PFSK-1 (cell line): Measurements from ENCODE around the gene ATP11A.

Source experiments
- FOXP2 ChIP-seq: optimal IDR thresholded peaks from 2 replicates; pipeline ENCODE3; 2011; ENCODE audit warnings: borderline replicate concordance, control low read depth, inconsistent platforms; ENCODE audit not compliant: insufficient read depth; ENCODE audit errors: extremely low read length, extremely low read depth
- POLR2AphosphoS5 ChIP-seq: IDR thresholded peaks from 2 replicates; pipeline ENCODE4 v1.6.1; 2012; ENCODE audit warnings: low read depth, mild to moderate bottlenecking, control low read depth, low read length, moderate library complexity
- REST ChIP-seq, 2 experiments: IDR thresholded peaks; 2 replicates each; pipeline versions ENCODE4 v1.6.1 to v1.8.0; 2011 to 2012; ENCODE audit warnings: low read depth in 2 of 2, low read length in 2 of 2, control low read depth in 1 of 2, inconsistent platforms in 1 of 2, mild to moderate bottlenecking in 1 of 2, moderate library complexity in 1 of 2; ENCODE audit not compliant: insufficient read depth in 1 of 2
- SIN3A ChIP-seq: IDR thresholded peaks from 2 replicates; pipeline ENCODE4 v1.6.1; 2012; ENCODE audit warnings: mild to moderate bottlenecking, low read length, moderate library complexity, borderline replicate concordance; ENCODE audit not compliant: insufficient read depth
- TAF1 ChIP-seq: IDR thresholded peaks from 2 replicates; pipeline ENCODE4 v1.6.1; 2012; ENCODE audit warnings: low read length, control low read depth, borderline replicate concordance; ENCODE audit not compliant: insufficient read depth

Gene ATP11A

GRCh38 chr13:112882555-112883024, 192.8 kb downstream of the ATP11A start:
- TF ChIP-seq TAF1 = no peak
- no peak for TF ChIP-seq FOXP2
- no peak for TF ChIP-seq SIN3A
- no peak for TF ChIP-seq POLR2AphosphoS5
- no peak for TF ChIP-seq REST (IDR thresholded peaks at IDR 0.05; ENCODE audit: insufficient read depth in 1 of 2, low read depth in 2 of 2, low read length in 2 of 2)

- TF ChIP-seq FOXP2 = no peak
- TF ChIP-seq SIN3A = no peak
Measured at GRCh38 chr13:112883241-112883945, 193.6 kb downstream of the ATP11A start.

- no peak for TF ChIP-seq SIN3A
- TF ChIP-seq POLR2AphosphoS5 = no peak
- TF ChIP-seq TAF1 = no peak
- no peak for TF ChIP-seq REST (IDR thresholded peaks at IDR 0.05; ENCODE audit: insufficient read depth in 1 of 2, low read depth in 2 of 2, low read length in 2 of 2)
- TF ChIP-seq FOXP2 = no peak
Measured at GRCh38 chr13:112885242-112885781, 195.5 kb downstream of the ATP11A start.

GRCh38 chr13:112885782-112886268, 196.0 kb downstream of the ATP11A start:
- TF ChIP-seq SIN3A (no peak), REST (IDR thresholded peaks at IDR 0.05; ENCODE audit: insufficient read depth in 1 of 2, low read depth in 2 of 2, low read length in 2 of 2) (no peak), FOXP2 (no peak), TAF1 (no peak), POLR2AphosphoS5 (no peak)

GRCh38 chr13:112887151-112887550, 197.3 kb downstream of the ATP11A start:
- no peak for TF ChIP-seq POLR2AphosphoS5
- TF ChIP-seq TAF1 = no peak
- no peak for TF ChIP-seq SIN3A
- no peak for TF ChIP-seq FOXP2
- TF ChIP-seq REST (IDR thresholded peaks at IDR 0.05; ENCODE audit: insufficient read depth in 1 of 2, low read depth in 2 of 2, low read length in 2 of 2) = no peak
